Heart left ventricle (tissue), 16 donors: ENCODE measurements around the gene LARP4. TPM values are rescaled to one million over a fixed set of nuclear protein-coding genes. Genes with fewer than 3 reads are reported as not detected.
A peak's percentile ranks its signal among the peaks of the same experiment; 100 is the strongest.

Source experiments
- ATAC-seq, 4 donors: fragments of 200-7000 bp; cut with Tn5 transposase; one replicate each; pipeline ENCODE4 v1.9.1; 2020 to 2022; ENCODE audit warnings: moderate library complexity in 4 of 4, mild to moderate bottlenecking in 3 of 4, moderate number of reproducible peaks in 1 of 4
- DNase-seq, 5 donors: peaks; one replicate each; pipeline ENCODE4 v3.0.0-alpha.2; 2020
- H3K27ac ChIP-seq, 12 donors: fragments of 200-600 bp; sonication (generic) in 4 of 12; one replicate each; pipeline versions ENCODE4 v1.5.0 to v1.8.0; 2016 to 2022; ENCODE audit warnings: mild to moderate bottlenecking in 2 of 12
- H3K27me3 ChIP-seq, 9 donors: fragments of 200-600 bp; sonication (generic) in 2 of 9; one replicate each; pipeline versions ENCODE4 v1.5.1 to v1.8.0; 2016 to 2022; ENCODE audit warnings: mild to moderate bottlenecking in 3 of 9
- H3K36me3 ChIP-seq, 9 donors: fragments of 200-600 bp; sonication (generic) in 2 of 9; one replicate each; pipeline versions ENCODE4 v1.5.0 to v1.8.0; 2018 to 2022; ENCODE audit warnings: mild to moderate bottlenecking in 2 of 9
- H3K4me1 ChIP-seq, 12 donors: fragments of 200-600 bp; sonication (generic) in 4 of 12; one replicate each; pipeline versions ENCODE4 v1.5.0 to v1.8.0; 2016 to 2022; ENCODE audit warnings: mild to moderate bottlenecking in 3 of 12
- H3K4me3 ChIP-seq, 12 donors: fragments of 200-600 bp; sonication (generic) in 4 of 12; one replicate each; pipeline versions ENCODE4 v1.5.0 to v1.8.0; 2017 to 2022; ENCODE audit warnings: mild to moderate bottlenecking in 9 of 12, moderate library complexity in 4 of 12
- H3K9me3 ChIP-seq, 12 donors: fragments of 200-600 bp; sonication (generic) in 4 of 12; one replicate each; pipeline versions ENCODE4 v1.5.0 to v1.8.0; 2016 to 2022; ENCODE audit warnings: mild to moderate bottlenecking in 1 of 12
- CTCF ChIP-seq, 12 donors: fragments of 200-600 bp; sonication (generic) in 4 of 12; IDR thresholded peaks; one replicate each; pipeline versions ENCODE4 v1.5.0 to v1.8.0; 2018 to 2022; ENCODE audit warnings: antibody characterized with exemption in 12 of 12, mild to moderate bottlenecking in 5 of 12
- POLR2A ChIP-seq, 2 donors: fragments of 450-650 bp; IDR thresholded peaks; one replicate each; pipeline ENCODE4 v1.6.1; 2017; ENCODE audit warnings: antibody characterized with exemption in 2 of 2, mild to moderate bottlenecking in 2 of 2, moderate library complexity in 2 of 2
- WGBS, 4 donors: extraction: QIAGEN DNeasy Blood & Tissue Kit in 2 of 4; methylation state at CpG; one replicate each; pipeline versions ENCODE4 v1.1.5 to v1.1.7; 2013 to 2018; 5-methylcytosine and 5-hydroxymethylcytosine counted together
- intact Hi-C, 10 donors: fragments of 100-400 bp; cut with DNase I; formaldehyde crosslinking; loops; one replicate each; pipeline versions ENCODE4 v1.11.1 to v1.14.2; 2022
- polyA plus RNA-seq, 2 donors: library from polyadenylated mRNA; stranded (reverse); fragments of 200-250 nt; gene quantifications; one replicate each; pipeline ENCODE4 v1.2.3, GENCODE V29; 2013
- total RNA-seq, 9 donors: library from RNA; depleted of rRNA in 2 of 9; stranded (reverse); fragments of >200 nt in 2 of 9; fragmentation: NEBNext Ultra II Directional in 3 of 9; extraction: Animal tissue kit (Norgen Biotek cat#: 25700) in 3 of 9; gene quantifications; one replicate each; pipeline versions ENCODE4 v1.1.0 to v1.2.4, GENCODE V29; 2016 to 2023
- donor health status: ischemic (EF 13 %, LVEDD 7.1; RV severe dilation, severe dysfunction).
- donor health status: healthy with polysubstance abuse.
- donor health status: DM: no; HTN: yes; CAD: no.
- donor health status: DM: no; HTN: no; CAD: no.
- donor health status: ischemic (EF 25% LVEDD 6.9; RV normal size, moderate dysfunction).
- donor health status: ischemic (EF 25% LVEDD 5.7; RV mildly dilated, moderate dysfunction).
- donor health status: healthy.
- donor health status: DM: yes; HTN: yes; CAD: no.
- donor health status: ischemic (EF 35%, LVEDD 5.7; RV mildly dilated, moderate dysfunction).
- donor health status: nonischemic (EF 11% LVEDD 7.7; RV severe dilation, severe dysfunction).
- donor health status: DM: yes; HTN: yes; CAD: no.
- donor health status: PGD.
- donor health status: ischemic (EF 29% LVEDD 5.4; RV normal size, mild dysfunction).
- donor health status: nonischemic (EF 23%, LVEDD 6.1; RV moderate dilation, normal function).

The LARP4 gene
- total and polyA plus RNA-seq, 11 donors: 10.3 to 77.1 (median 50.9) TPM

GRCh38 chr12:50515587-50515986 is 114.9 kb downstream of the LARP4 start:
- intact Hi-C loops: no loop called here
- H3K27ac ChIP-seq: peak overlapping the region in 1 of 12 donors; percentile 66
- TF ChIP-seq POLR2A (IDR thresholded peaks at IDR 0.05): no peak
- TF ChIP-seq CTCF (IDR thresholded peaks at IDR 0.05): no peak
- H3K36me3 ChIP-seq: no peaks in the 10 kb centered on the region
- DNase-seq: no peak
- no peaks in the 10 kb centered on the region for H3K27me3 ChIP-seq
- H3K9me3 ChIP-seq: no peaks in the 10 kb centered on the region
- ATAC-seq: peak in 1 of 4 donors; percentile 55
- 47 to 54% (median 50%) methylated on average over 2 of the region's 2 CpGs for WGBS, 4 donors
- H3K4me3 ChIP-seq: no peak overlapping the region
- peaks cover 0 to 82% (median 43%) of the 10 kb centered on the region in 12 donors for H3K4me1 ChIP-seq

- intact Hi-C loops: no loop called here
- no peaks in the 10 kb centered on the region for H3K36me3 ChIP-seq
- no peaks in the 10 kb centered on the region for H3K27me3 ChIP-seq
- peak in 3 of 4 donors; percentile 37 to 68 (median 56) for ATAC-seq
- TF ChIP-seq CTCF (IDR thresholded peaks at IDR 0.05): no peak
- TF ChIP-seq POLR2A (IDR thresholded peaks at IDR 0.05): no peak
- H3K9me3 ChIP-seq: no peaks in the 10 kb centered on the region
- 34 to 50% (median 45%) methylated on average over 3 of the region's 3 CpGs for WGBS, 4 donors
- peaks cover 0 to 91% (median 51%) of the 10 kb centered on the region in 12 donors for H3K4me1 ChIP-seq
- H3K27ac ChIP-seq: peak overlapping the region in 8 of 12 donors; percentile 9 to 95 (median 35)
- DNase-seq: no peak
- peak overlapping the region in 1 of 12 donors; percentile 4 for H3K4me3 ChIP-seq
Observed at GRCh38 chr12:50517421-50518048, 116.8 kb downstream of the LARP4 start.

DNA sequence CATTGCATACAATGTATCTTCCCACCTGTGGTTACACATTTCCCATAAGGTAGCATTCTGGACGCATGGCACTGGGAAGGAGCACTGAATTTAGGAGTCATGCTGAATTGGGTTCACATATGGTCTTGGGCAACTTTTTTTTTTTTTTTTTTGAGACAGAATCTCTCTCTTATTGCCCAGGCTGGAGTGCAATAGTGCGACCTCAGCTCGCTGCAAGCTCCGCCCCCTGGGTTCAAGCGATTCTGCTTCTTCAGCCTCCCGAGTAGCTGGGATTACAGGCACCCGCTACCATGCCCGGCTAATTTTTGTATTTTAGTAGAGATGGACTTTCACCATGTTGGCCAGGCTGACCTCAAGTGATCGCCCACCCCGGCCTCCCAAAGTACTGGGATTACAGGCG is 117.4 kb downstream of the LARP4 start:
- peak overlapping the region in 4 of 12 donors; percentile 23 to 95 (median 40) for H3K27ac ChIP-seq

More for the DNA sequence above, 117.4 kb downstream of the LARP4 start:
- Histone ChIP-seq H3K9me3 (no peaks in the 10 kb centered on the region), H3K4me1 (peaks cover 0 to 85% (median 49%) of the 10 kb centered on the region in 12 donors), H3K27me3 (no peaks in the 10 kb centered on the region), H3K4me3 (peak overlapping the region in 1 of 12 donors; percentile 4), H3K36me3 (no peaks in the 10 kb centered on the region)
- DNase-seq (no peak), ATAC-seq (no peak)
- TF ChIP-seq CTCF (IDR thresholded peaks at IDR 0.05) (no peak), POLR2A (IDR thresholded peaks at IDR 0.05) (no peak)
- whole genome bisulfite sequencing, 4 donors: 92 to 95% (median 94%) methylated on average over 11 of the region's 11 CpGs
- intact Hi-C loops: no loop called here
